Parathyroid adenoma (tissue), 2 donors: ENCODE measurements around the gene COMT.
"Not testable (repeated sequence)": the region's sequence is repeated elsewhere in the genome, so short reads cannot be mapped to it uniquely, and the experiment has no call there.

ENCODE experiments used
- H2AFZ ChIP-seq: fragments of 300-600 bp; sonication (generic); one replicate; pipeline ENCODE4 v1.7.0; 2017; ENCODE audit warnings: antibody characterized with exemption, mild to moderate bottlenecking
- H3K27ac ChIP-seq: fragments of 300-600 bp; sonication (generic); one replicate; pipeline ENCODE4 v1.7.0; 2017
- H3K27me3 ChIP-seq: fragments of 300-600 bp; sonication (generic); one replicate; pipeline ENCODE4 v1.7.0; 2017; ENCODE audit warnings: low read length; ENCODE audit not compliant: control insufficient read depth, insufficient read depth
- H3K36me3 ChIP-seq: fragments of 300-600 bp; sonication (generic); one replicate; pipeline ENCODE4 v1.7.0; 2017; ENCODE audit warnings: low read length; ENCODE audit not compliant: control insufficient read depth, insufficient read depth
- H3K4me1 ChIP-seq: fragments of 300-600 bp; sonication (generic); one replicate; pipeline ENCODE4 v1.7.0; 2017; ENCODE audit warnings: control low read depth
- H3K4me2 ChIP-seq: fragments of 300-600 bp; sonication (generic); one replicate; pipeline ENCODE4 v1.7.0; 2017; ENCODE audit warnings: low read length
- H3K4me3 ChIP-seq: fragments of 300-600 bp; sonication (generic); one replicate; pipeline ENCODE4 v1.7.0; 2017; ENCODE audit warnings: low read depth, low read length
- H3K79me2 ChIP-seq: fragments of 300-600 bp; sonication (generic); one replicate; pipeline ENCODE4 v1.7.0; 2017; ENCODE audit warnings: control low read depth
- H3K9ac ChIP-seq: fragments of 300-600 bp; sonication (generic); one replicate; pipeline ENCODE4 v1.7.0; 2017; ENCODE audit warnings: mild to moderate bottlenecking
- H3K9me3 ChIP-seq: fragments of 300-600 bp; sonication (generic); one replicate; pipeline ENCODE4 v1.7.0; 2017; ENCODE audit warnings: low read length; ENCODE audit not compliant: control insufficient read depth
- TF ChIP-seq, protein P1 (sequence below): fragments of 300-600 bp; sonication (generic); IDR thresholded peaks from one replicate; pipeline ENCODE4 v1.7.0; 2017; ENCODE audit warnings: antibody characterized with exemption, mild to moderate bottlenecking
- donor health status: primary hyperparathyroidism.

The COMT gene

DNA sequence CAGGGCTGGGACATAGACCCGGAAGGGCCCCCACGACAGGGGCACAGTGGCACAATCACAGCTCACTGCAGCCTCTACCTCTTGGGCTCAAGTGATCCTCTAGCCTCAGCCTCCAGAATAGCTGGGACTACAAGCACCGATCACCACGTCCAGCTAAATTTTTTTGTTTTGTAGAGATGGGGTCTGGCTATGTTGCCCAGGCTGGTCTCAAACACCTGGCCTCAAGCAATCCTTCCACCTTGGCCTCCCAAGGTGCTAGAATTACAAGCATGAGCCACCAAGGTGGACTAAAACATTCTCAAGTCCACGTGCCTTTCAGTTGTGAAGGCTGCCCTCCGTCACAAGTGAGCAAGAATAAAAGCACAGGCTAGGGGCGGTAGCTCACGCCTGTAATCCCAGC lies 10.1 kb upstream of the COMT start:
- Histone ChIP-seq H3K27ac (no peak overlapping the region), H3K79me2 (no peaks in the 10 kb centered on the region), H3K4me3 (no peak overlapping the region), H3K4me1 (peaks cover 4% of the 10 kb centered on the region), H3K4me2 (no peak overlapping the region), H3K27me3 (no peaks in the 10 kb centered on the region), H3K9ac (no peak overlapping the region), H3K36me3 (no peaks in the 10 kb centered on the region), H2AFZ (no peak overlapping the region), H3K9me3 (no peaks in the 10 kb centered on the region)
- TF ChIP-seq, protein P1, sequence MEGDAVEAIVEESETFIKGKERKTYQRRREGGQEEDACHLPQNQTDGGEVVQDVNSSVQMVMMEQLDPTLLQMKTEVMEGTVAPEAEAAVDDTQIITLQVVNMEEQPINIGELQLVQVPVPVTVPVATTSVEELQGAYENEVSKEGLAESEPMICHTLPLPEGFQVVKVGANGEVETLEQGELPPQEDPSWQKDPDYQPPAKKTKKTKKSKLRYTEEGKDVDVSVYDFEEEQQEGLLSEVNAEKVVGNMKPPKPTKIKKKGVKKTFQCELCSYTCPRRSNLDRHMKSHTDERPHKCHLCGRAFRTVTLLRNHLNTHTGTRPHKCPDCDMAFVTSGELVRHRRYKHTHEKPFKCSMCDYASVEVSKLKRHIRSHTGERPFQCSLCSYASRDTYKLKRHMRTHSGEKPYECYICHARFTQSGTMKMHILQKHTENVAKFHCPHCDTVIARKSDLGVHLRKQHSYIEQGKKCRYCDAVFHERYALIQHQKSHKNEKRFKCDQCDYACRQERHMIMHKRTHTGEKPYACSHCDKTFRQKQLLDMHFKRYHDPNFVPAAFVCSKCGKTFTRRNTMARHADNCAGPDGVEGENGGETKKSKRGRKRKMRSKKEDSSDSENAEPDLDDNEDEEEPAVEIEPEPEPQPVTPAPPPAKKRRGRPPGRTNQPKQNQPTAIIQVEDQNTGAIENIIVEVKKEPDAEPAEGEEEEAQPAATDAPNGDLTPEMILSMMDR, result no peak

DNA sequence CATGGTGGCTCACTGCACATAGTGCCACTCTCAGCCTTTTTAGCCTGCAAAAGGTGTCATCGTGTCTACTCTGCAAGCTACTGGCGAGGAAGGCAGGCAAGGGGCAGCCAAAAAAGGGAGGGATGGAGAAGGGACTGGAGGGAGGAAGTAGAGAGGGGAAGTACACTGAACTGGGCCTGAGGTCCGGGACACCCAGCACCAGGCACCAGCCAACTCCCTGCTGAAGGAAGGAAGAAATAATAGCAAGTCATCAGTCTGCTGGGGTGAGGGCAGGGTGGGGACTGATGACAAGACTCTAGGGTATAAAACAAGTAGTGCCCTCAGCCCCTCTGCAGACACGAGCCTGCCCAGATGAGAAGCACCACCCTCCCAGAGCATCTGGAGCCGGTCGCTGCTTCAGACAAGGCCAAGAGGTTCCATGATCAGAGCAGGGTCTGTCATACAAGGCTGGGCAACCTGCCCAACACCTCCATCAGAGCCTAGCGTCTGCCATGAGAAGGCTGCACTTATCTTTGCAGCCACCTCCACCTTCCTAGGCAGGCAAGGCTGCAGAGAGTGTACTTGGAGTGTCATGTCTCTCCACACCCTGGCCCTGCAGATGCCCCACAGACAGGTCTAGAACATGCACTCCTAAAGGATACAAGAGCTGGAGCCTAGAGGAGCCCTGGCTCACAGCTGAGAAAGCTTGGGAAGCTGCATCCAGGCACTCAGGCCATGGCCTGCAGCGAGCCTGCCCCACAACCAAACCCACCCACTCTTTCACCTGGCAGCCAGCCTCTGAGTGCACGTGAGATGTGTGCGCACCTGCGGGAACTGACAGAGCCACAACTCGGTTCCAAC lies 9.0 kb upstream of the COMT start:
- Histone ChIP-seq H3K4me3 (no peak overlapping the region), H3K4me1 (peaks cover 4% of the 10 kb centered on the region), H3K36me3 (no peaks in the 10 kb centered on the region), H3K4me2 (no peak overlapping the region), H3K27me3 (no peaks in the 10 kb centered on the region), H3K27ac (no peak overlapping the region), H3K9me3 (no peaks in the 10 kb centered on the region), H3K79me2 (no peaks in the 10 kb centered on the region), H3K9ac (no peak overlapping the region), H2AFZ (no peak overlapping the region)
- TF ChIP-seq, protein P1, result no peak

DNA sequence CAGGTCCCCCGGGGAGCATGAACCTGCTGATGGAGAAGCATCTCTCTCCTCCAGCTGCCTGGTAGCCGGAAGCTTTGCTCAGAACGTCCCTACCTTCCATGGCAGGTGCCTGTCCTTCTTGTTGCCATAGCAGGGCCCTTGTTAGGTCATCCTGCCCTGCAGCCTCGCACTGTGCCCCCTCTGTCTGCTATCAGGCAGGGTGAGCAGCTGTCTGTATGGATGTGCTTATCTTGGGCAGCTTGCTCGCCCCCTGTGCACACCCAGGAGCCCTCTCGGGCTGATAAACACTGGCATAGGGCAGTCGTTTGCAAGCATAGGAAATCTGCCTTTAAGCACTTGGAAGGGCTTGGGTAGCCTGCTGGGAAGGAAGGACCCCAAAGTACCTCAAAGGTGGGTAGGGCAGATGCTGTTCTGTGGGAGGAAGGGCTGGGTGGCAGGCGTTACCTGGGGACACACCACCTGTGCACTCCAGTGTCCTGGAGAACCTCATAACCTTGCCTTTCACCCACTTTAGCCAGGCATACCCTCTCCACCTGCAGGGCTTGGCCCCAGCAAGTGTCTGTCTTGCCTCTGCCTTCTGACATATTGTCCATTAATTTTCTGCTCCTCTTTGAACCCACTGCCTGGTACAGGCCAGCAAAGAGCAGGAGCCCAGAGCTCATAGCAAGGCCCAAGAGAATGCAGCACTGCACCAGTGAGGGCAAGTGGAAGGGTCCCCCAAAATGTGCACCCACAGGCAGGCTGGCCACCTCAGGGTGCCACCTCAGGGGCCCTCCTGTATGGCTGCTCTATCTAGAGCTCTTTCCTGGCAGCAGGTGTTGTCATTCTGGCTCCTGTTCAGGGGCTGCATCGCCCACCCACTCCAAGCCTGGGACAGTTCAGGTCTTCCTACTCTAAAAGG lies 8.0 kb upstream of the COMT start:
- TF ChIP-seq, protein P1, result no peak
- no peak overlapping the region for H3K9ac ChIP-seq
- H3K27ac ChIP-seq, result no peak overlapping the region
- H3K36me3 ChIP-seq, result no peaks in the 10 kb centered on the region
- no peak overlapping the region for H3K4me2 ChIP-seq
- peaks cover 4% of the 10 kb centered on the region for H3K4me1 ChIP-seq
- no peak overlapping the region for H2AFZ ChIP-seq
- no peaks in the 10 kb centered on the region for H3K9me3 ChIP-seq
- H3K27me3 ChIP-seq, result no peaks in the 10 kb centered on the region
- H3K79me2 ChIP-seq, result no peaks in the 10 kb centered on the region
- H3K4me3 ChIP-seq, result no peak overlapping the region

DNA sequence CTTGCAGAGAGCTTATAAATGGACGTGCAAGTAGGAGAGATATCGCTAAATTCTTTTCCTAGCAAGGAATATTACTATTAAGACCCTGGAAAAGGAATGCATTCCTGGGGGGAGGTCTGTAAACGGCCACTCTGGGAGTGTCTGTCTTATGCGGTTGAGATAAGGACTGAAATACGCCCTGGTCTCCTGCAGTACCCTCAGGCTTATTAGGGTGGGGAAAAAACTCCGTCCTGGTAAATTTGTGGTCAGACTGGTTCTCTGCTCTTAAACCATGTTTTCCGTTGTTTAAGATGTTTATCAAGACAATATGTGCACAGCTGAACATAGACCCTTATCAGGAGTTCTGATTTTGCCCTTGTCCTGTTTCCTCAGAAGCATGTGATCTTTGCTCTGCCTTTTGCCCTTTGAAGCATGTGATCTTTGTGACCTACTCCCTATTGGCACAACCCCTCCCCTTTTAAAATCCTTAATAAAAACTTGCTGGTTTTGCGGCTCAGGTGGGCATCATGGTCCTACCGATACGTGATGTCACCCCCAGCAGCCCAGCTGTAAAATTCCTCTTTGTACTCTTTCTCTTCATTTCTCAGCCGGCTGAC lies 6.4 kb upstream of the COMT start:
- not testable (repeated sequence) for H3K9me3 ChIP-seq, H3K27ac ChIP-seq, H3K4me3 ChIP-seq, H3K4me2 ChIP-seq, H3K4me1 ChIP-seq, H3K79me2 ChIP-seq, H2AFZ ChIP-seq, H3K36me3 ChIP-seq, H3K9ac ChIP-seq, H3K27me3 ChIP-seq

DNA sequence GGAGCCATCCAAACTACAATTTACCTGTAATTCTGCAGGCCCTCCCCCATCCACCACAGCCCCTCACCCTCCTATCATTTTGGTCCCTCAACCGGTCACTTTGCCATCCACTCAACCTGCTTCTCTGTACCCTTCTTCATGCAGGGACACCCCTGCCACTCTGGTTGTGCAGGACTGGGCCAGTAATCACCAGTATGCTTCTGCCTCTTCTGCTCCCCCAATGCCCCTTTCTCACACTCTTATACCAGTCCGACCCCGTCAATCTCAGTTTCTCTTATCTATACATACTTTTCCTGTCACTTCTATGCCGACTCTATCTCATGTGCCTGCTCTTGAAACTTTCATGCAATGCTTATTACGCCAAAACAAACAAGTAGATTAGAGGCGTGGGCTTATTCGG lies 5.1 kb upstream of the COMT start:
- H2AFZ ChIP-seq, result no peak overlapping the region
- TF ChIP-seq, protein P1, result no peak
- no peaks in the 10 kb centered on the region for H3K36me3 ChIP-seq
- H3K4me3 ChIP-seq, result no peak overlapping the region
- no peak overlapping the region for H3K4me2 ChIP-seq
- no peaks in the 10 kb centered on the region for H3K79me2 ChIP-seq
- peaks cover 4% of the 10 kb centered on the region for H3K4me1 ChIP-seq
- H3K9ac ChIP-seq, result no peak overlapping the region
- H3K27ac ChIP-seq, result no peak overlapping the region
- no peaks in the 10 kb centered on the region for H3K27me3 ChIP-seq
- H3K9me3 ChIP-seq, result no peaks in the 10 kb centered on the region
